Panc1 (cell line): ENCODE measurements around the gene CACFD1. TPM values are rescaled to one million over a fixed set of nuclear protein-coding genes. Genes with fewer than 3 reads are reported as not detected.
A peak's percentile ranks its signal among the peaks of the same experiment; 100 is the strongest.

Experiments used
- ATAC-seq: fragments of 200-7000 bp; cut with Tn5 transposase; 2 replicates; pipeline ENCODE4 v1.9.1; 2020; ENCODE audit warnings: mild to moderate bottlenecking, moderate library complexity
- BruUV-seq: library from RNA; stranded (reverse); fragments of 400-500 nt; replicated peaks from 2 replicates; lab custom pipeline; 2021; lab: Mats Ljungman, UMichigan
- CTCF ChIA-PET: fragments of 300-600 bp; sonication (Branson Sonifier 250); formaldehyde crosslinking; loops from one replicate; lab custom pipeline; 2022; ENCODE audit warnings: antibody characterized with exemption; lab: Charles Lee
- POLR2A ChIA-PET: fragments of 300-600 bp; sonication (Branson Sonifier 250); formaldehyde crosslinking; loops from one replicate; lab custom pipeline; 2022; ENCODE audit warnings: antibody characterized with exemption; lab: Charles Lee
- DNase-seq: peaks from one replicate; pipeline ENCODE4 v3.0.0-alpha.2; 2010; ENCODE audit warnings: low read depth, low spot score
- H3K27ac ChIP-seq: 2 replicates; pipeline ENCODE4 v1.5.1; 2011; ENCODE audit warnings: mild to moderate bottlenecking, low read length, inconsistent platforms
- H3K27me3 ChIP-seq: fragments of 200-500 bp; sonication (Bioruptor generic); 2 replicates; pipeline ENCODE4 v1.6.0; 2014; ENCODE audit warnings: low read length, inconsistent platforms; ENCODE audit not compliant: control insufficient read depth, insufficient read depth
- H3K36me3 ChIP-seq: fragments of 200-500 bp; sonication (Bioruptor generic); 2 replicates; pipeline ENCODE4 v1.5.1; 2014; ENCODE audit warnings: inconsistent platforms, mild to moderate bottlenecking, low read length, moderate library complexity; ENCODE audit not compliant: control insufficient read depth, insufficient read depth
- H3K4me1 ChIP-seq: 2 replicates; pipeline ENCODE4 v1.5.1; 2011; ENCODE audit warnings: inconsistent platforms, mild to moderate bottlenecking, low read length, moderate library complexity; ENCODE audit not compliant: control insufficient read depth, insufficient read depth
- H3K4me3 ChIP-seq, 2 experiments: 2 replicates each; pipeline ENCODE4 v1.5.1; 2011 to 2012; ENCODE audit warnings: low read depth in 2 of 2, low read length in 2 of 2, mild to moderate bottlenecking in 2 of 2, inconsistent platforms in 1 of 2, moderate library complexity in 1 of 2
- H3K9me3 ChIP-seq: fragments of 200-500 bp; sonication (Bioruptor generic); 2 replicates; pipeline ENCODE4 v1.5.1; 2014; ENCODE audit warnings: low read depth, mild to moderate bottlenecking, inconsistent platforms, low read length, moderate library complexity; ENCODE audit not compliant: control insufficient read depth, insufficient read depth
- POLR2AphosphoS5 ChIP-seq: IDR thresholded peaks from 2 replicates; pipeline ENCODE4 v1.6.1; 2012; ENCODE audit warnings: mild to moderate bottlenecking, low read depth, low read length, moderate library complexity
- SIN3A ChIP-seq: IDR thresholded peaks from 2 replicates; pipeline ENCODE4 v1.6.1; 2012; ENCODE audit warnings: low read depth, mild to moderate bottlenecking, low read length, moderate library complexity, borderline replicate concordance; ENCODE audit not compliant: insufficient read depth
- TCF7L2 ChIP-seq: IDR thresholded peaks from 2 replicates; pipeline ENCODE4 v1.6.1; 2011; ENCODE audit warnings: mild to moderate bottlenecking, low read depth, low read length, inconsistent platforms
- in situ Hi-C: cut with HindIII; loops from 2 replicates; pipeline ENCODE4 v1.10.0; 2016; ENCODE audit warnings: low sequenced_read_pairs, low pct_unique_long_range_greater_than_20kb
- intact Hi-C: fragments of 100-400 bp; cut with micrococcal nuclease; formaldehyde crosslinking; loops from one replicate; pipeline ENCODE4 v1.10.0; 2022; ENCODE audit not compliant: unreplicated experiment
- total RNA-seq: library from RNA; stranded (reverse); gene quantifications from one replicate; pipeline ENCODE4 v1.2.1, GENCODE V29; 2021; ENCODE audit not compliant: unreplicated experiment
- TF ChIP-seq, protein P1 (sequence below), 2 experiments: IDR thresholded peaks; 2 replicates each; pipeline ENCODE4 v1.6.1; 2011 to 2012; ENCODE audit warnings: low read depth in 2 of 2, control low read depth in 1 of 2, low read length in 1 of 2, mild to moderate bottlenecking in 1 of 2, moderate library complexity in 1 of 2; ENCODE audit not compliant: insufficient read depth in 1 of 2
- TF ChIP-seq, protein P2 (sequence below): fragments of 450-650 bp; IDR thresholded peaks from 2 replicates; pipeline ENCODE4 v1.5.1; 2017; ENCODE audit warnings: mild to moderate bottlenecking

The CACFD1 gene
- total RNA-seq, 1 experiment from 2014 or later: 13.9 TPM

DNA sequence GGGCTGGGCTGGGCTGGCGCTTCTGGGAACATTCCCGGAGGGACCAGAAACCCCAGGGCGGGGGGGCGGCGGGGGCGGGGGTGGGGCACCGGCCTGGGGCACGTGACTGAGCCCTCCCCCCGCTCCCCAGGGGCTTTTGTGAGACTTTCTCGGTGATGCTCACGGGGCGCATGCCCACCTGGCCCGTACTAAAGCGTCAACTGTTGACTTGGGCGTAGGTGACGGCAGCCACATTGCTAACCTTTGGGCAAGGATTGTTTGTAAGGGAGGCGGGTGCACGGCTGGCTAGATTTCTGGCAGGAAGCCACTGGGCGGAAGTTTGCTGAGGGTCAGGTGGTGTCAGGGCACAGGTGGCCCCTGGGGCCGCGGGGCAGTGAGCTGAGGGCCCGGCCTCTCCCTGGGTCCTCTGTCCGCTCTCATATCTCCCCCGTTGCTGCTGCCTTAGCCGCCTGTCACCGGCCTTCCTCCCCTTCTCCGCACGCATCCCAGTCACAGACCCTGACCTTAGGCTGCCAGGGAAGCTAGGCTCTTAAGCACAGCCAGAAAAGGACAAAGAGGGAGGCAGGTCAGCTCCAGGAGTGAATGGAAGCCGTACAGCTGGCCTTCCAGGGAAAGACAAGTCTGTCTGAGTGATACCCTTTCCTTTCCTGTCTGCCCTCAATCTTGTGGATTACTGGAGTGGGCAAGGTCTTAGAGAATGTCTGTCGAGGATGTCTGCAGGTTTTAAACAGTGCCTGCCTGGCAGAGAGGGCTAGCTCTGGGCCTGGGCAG, 812 bp downstream of the CACFD1 start:
- Histone ChIP-seq H3K27me3 (no peaks in the 10 kb centered on the region), H3K27ac (peak overlapping the region; percentile 85), H3K4me1 (peaks cover 19% of the 10 kb centered on the region), H3K36me3 (no peaks in the 10 kb centered on the region), H3K4me3 (peak overlapping the region; percentile 64), H3K9me3 (no peaks in the 10 kb centered on the region)
- TF ChIP-seq SIN3A: no peak
- TF ChIP-seq TCF7L2: no peak
- TF ChIP-seq, protein P1, sequence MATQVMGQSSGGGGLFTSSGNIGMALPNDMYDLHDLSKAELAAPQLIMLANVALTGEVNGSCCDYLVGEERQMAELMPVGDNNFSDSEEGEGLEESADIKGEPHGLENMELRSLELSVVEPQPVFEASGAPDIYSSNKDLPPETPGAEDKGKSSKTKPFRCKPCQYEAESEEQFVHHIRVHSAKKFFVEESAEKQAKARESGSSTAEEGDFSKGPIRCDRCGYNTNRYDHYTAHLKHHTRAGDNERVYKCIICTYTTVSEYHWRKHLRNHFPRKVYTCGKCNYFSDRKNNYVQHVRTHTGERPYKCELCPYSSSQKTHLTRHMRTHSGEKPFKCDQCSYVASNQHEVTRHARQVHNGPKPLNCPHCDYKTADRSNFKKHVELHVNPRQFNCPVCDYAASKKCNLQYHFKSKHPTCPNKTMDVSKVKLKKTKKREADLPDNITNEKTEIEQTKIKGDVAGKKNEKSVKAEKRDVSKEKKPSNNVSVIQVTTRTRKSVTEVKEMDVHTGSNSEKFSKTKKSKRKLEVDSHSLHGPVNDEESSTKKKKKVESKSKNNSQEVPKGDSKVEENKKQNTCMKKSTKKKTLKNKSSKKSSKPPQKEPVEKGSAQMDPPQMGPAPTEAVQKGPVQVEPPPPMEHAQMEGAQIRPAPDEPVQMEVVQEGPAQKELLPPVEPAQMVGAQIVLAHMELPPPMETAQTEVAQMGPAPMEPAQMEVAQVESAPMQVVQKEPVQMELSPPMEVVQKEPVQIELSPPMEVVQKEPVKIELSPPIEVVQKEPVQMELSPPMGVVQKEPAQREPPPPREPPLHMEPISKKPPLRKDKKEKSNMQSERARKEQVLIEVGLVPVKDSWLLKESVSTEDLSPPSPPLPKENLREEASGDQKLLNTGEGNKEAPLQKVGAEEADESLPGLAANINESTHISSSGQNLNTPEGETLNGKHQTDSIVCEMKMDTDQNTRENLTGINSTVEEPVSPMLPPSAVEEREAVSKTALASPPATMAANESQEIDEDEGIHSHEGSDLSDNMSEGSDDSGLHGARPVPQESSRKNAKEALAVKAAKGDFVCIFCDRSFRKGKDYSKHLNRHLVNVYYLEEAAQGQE (IDR thresholded peaks at IDR 0.05; ENCODE audit: insufficient read depth in 1 of 2, low read depth in 2 of 2, low read length in 1 of 2): no peak
- TF ChIP-seq, protein P2, sequence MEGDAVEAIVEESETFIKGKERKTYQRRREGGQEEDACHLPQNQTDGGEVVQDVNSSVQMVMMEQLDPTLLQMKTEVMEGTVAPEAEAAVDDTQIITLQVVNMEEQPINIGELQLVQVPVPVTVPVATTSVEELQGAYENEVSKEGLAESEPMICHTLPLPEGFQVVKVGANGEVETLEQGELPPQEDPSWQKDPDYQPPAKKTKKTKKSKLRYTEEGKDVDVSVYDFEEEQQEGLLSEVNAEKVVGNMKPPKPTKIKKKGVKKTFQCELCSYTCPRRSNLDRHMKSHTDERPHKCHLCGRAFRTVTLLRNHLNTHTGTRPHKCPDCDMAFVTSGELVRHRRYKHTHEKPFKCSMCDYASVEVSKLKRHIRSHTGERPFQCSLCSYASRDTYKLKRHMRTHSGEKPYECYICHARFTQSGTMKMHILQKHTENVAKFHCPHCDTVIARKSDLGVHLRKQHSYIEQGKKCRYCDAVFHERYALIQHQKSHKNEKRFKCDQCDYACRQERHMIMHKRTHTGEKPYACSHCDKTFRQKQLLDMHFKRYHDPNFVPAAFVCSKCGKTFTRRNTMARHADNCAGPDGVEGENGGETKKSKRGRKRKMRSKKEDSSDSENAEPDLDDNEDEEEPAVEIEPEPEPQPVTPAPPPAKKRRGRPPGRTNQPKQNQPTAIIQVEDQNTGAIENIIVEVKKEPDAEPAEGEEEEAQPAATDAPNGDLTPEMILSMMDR: no peak
- TF ChIP-seq POLR2AphosphoS5: no peak
- peak; percentile 7; the same call in 1 of the 2 replicates for ATAC-seq
- intact Hi-C loops (no loop called here), in situ Hi-C loops (no loop called here)
- ChIA-PET CTCF (no interaction called here), POLR2A (no interaction called here)
- DNase-seq: no peak
- TSS peak; percentile 66 for BruUV-seq

DNA sequence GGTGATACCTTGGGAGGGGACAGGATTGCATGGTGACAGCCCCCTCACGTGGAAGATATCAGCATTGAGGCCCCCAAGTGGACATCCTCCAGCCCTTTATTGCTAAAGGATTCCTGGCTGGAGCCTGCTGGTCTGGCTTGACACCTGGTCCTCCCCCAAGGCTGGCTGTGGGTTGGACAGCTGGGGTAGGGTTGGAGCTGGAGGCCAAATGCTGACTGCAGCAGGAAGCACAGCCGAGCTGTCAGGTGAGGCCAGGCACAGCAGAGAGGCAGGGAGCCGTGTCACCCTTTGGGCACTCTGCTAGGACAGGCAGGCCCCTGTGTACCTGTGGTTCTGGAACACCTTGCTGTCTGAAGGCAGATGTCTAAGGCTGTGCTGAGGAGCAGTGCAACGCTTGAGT, 2.2 kb downstream of the CACFD1 start:
- in situ Hi-C loops: no loop called here
- Histone ChIP-seq H3K27me3 (no peaks in the 10 kb centered on the region), H3K4me3 (no peak overlapping the region), H3K27ac (no peak overlapping the region), H3K4me1 (peaks cover 19% of the 10 kb centered on the region), H3K9me3 (no peaks in the 10 kb centered on the region), H3K36me3 (no peaks in the 10 kb centered on the region)
- intact Hi-C loops: no loop called here
- ChIA-PET POLR2A (no interaction called here), CTCF (no interaction called here)
- ATAC-seq (no peak), DNase-seq (no peak)
- no TSS peak for BruUV-seq
- TF ChIP-seq, protein P2: no peak
- TF ChIP-seq SIN3A: no peak
